ENCODE data around the gene WIPF1.
A peak's percentile ranks its signal among the peaks of the same experiment; 100 is the strongest.

WIPF1 gene

GRCh38 chr2:174597009-174597344 lies 627 bp downstream of the WIPF1 start:
- no peak for DNase-seq (ENCODE audit: low read depth in 2 of 2)

DNA sequence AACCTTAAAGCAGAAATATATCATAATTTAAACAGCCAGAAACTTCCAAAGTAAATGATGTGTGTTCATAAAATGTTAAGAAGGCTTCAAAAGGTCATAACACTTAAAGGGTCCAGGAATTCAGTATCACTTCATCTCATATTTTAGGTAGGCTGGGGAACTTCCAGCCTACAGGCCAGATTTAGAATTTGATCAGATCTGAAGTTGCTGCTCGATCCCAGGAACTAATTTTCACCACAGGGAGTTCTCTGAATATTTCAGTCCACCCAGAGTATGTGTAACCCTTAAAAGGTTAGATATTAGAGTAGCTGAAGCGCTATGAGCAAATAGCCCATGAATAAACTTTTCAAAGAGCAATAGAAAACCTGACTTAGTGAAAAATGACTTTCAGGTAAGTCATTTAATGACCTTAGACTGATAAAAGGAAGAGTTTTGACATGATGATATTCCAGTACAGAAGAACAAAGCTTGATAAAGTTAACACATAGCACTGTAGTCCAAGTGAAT lies 1.7 kb downstream of the WIPF1 start:
- no peak for DNase-seq (ENCODE audit: low read depth in 2 of 2)

GRCh38 chr2:174595116-174595809 lies 2.3 kb downstream of the WIPF1 start:
- no peak for DNase-seq (ENCODE audit: low read depth in 2 of 2)

DNA sequence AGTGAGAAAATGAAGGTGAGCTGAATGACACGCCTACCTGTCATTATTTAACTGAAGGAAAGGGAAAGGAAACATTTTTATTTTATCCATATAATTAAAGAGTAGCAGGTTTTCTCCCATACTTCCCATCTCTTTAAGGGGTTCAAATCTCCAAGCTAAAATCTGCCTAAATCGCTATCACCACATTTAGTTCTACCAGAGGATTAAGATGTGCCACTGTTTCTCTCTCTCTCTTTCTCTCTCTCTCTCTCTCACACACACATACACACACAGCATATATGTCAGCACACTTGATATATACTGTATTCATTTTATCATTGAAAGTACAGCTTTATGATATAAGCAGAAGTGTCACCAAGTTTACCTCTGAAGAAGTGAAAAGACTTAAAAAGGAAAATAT lies 3.1 kb downstream of the WIPF1 start:
- DNase-seq (ENCODE audit: low read depth in 2 of 2) = no peak

DNA sequence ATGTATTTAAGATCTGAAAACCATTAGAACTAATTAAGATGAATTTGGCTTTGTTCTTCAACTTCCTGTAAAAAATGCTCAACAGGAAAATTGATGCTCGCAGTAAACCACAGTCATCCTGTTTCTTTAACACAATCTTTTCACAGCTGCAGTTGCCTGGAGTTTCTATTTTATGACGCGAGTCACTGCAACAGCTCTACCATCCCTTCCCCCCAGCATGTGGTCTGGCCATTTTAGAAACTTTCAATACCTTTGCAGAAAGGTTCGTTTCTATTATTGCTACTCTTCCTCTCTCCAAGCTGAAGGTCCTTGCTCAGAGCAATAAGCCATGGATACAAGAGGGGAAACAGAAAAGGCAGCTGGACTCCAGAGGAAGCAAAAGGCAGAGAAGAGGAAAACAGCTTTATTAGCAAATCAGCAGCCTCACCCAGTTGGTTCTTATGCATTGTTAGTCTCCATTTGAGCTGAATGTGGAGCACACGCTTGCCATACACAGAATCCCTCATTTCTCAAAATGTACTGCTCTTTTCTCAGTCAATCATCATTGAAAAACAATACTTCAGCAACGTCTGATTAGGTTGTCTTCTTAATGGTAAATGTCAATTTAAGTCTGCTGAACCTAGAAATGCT lies 3.9 kb downstream of the WIPF1 start:
- peak in 1 of 2 donors; percentile 38 for DNase-seq (ENCODE audit: low read depth in 2 of 2)

- no peak for DNase-seq (ENCODE audit: low read depth in 2 of 2)
These were observed 4.6 kb downstream of the WIPF1 start for GRCh38 chr2:174593041-174593440.

DNA sequence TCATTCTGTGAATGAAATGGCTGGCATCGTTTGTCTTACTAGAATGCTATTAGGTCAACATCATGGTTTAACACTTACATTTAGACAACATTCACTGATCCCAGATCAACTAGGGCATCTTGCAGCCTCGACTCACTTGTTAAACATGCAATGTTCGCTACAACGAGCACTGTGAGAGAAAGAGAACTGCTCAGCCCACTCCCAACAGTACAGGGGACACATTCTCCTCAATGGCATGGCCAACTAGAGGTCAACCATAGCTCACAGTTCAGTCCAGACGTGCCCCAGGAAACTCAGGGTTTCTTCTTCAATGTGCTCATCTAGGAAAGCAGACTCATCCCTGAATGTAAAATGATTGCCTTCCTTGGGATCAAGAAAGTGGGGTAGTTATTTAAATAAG lies 5.9 kb downstream of the WIPF1 start:
- no peak for DNase-seq (ENCODE audit: low read depth in 2 of 2)

GRCh38 chr2:174590928-174591648 lies 6.5 kb downstream of the WIPF1 start:
- no peak for DNase-seq (ENCODE audit: low read depth in 2 of 2)

DNA sequence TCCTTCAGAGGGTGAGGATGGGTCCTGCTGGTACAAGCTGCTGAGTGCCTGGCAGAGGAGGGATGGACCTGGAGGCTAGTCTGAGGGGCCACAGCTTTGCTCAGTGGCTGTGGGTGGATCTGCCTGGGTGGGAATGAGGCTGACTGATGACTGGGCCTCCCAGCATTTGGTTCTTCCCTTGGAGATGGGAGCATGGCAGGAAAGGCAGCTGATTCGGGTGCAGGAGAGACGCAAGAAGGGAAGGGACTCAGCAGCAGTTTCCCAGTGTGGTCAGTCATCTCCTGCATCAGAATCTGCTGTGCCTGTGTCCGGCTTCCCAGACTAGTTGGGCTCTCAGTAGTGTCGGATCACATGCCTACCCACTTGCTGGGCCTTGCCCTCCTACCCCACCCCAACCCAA lies 7.3 kb downstream of the WIPF1 start:
- no peak for DNase-seq (ENCODE audit: low read depth in 2 of 2)

DNA sequence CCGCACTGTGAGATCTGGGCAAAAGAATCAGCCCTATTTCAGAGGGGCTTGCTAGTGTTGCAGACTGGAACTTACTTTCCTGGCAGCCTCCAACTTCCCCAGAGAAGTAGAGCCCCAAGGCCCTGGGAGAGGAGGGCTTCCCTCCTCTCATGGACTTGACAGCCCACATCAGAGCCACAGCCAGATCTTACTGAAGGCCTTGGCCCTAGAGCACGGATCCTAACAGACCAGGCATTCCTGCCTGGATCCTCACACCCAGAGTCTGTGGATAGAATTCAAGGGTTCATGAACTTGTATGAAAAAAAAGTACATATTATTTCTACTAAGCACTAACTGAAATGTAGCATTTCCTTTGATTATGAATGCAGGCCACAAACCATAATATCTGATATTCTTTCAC lies 8.3 kb downstream of the WIPF1 start:
- DNase-seq (ENCODE audit: low read depth in 2 of 2) = no peak

DNA sequence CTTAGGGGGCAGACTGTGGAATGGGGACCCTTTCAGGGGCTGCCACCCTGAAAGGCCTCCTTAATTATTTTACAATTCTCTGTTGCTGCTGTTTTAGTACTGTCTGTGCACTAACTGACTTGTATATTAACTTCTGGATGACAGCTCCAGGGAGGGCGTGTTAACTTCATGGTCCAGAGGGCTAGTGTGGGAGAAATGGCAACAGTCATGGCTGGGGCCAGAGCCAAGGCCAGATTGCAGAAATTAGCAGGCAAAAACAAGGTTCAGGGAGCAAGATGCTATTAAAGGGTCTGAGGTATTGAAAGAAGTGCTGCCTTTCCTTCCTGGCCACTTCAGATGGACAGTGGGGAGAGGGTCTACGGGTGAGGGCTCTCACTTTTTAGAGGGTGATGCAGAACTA lies 9.1 kb downstream of the WIPF1 start:
- no peak for DNase-seq (ENCODE audit: low read depth in 2 of 2)

- no peak for DNase-seq (ENCODE audit: low read depth in 2 of 2)
These were observed 10.0 kb downstream of the WIPF1 start for GRCh38 chr2:174587579-174587978.

DNA sequence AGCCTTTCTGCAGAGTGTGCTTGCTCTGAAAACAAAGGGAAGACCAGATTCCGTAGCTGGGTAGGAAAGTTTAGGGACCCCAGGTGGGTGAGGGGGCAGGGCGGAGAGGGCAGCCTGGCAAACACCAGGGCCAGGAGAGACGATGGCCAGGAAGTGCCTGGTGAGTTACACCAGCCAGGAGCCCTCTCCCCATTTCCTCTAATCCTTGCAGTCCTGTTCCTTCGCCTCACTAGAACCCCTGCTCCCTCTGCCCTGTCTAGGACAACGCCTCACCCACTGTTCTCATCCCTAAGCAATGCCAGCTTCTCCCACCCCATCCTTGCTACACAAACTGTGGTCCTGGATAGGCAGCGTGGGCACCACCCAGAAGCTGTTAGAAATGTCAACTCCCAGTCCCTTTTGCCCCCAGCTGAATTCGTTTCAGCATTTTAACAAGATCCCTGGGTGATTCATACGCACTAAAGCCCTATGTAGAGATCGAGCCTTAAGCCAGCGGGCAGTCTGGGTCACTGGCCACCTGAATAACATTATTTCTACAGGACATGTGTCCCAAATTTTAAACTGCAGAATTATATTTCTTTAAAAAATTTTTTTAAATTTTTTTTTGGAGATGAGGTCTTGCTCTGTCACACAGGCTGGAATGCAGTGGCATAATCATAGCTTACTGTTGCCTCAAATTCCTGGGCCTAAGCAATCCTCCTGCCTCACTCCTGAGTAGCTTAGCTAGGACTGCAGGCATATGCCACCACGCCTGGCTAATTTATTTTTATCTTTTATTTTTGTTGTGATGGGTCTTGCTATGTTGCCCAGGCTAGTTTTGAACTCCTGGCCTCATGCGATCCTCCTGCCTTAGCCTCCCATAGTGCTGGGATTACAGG lies 10.9 kb downstream of the WIPF1 start:
- no peak for DNase-seq (ENCODE audit: low read depth in 2 of 2)

DNA sequence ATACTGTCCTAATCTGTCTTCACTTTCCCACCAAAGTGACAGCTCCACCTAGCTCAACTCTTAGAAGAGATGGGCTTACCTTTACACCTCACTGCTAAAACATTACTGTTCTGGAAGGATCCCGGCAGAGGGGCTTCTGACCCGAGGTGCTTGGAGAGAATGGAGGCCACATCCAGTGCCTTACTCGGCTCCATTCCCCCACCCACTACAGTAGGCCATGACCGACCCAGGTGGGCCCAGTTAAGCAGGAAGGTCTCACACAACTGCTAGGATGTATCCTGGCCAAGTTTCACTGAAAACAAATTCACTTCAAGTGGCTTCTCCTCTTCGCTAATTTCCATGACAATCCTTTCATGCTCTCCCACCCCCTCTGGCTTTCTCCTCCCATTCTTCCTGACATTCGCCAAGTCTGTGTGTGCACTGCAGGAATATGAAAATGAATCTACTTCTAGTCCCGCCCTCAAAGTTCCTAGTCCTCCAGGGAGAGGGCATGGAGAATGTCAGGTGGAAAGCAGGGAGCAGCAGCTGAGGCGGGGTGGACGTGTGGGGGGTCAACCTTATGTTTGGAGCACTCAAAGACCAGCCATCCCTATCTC lies 11.8 kb downstream of the WIPF1 start:
- DNase-seq (ENCODE audit: low read depth in 2 of 2) = no peak

DNA sequence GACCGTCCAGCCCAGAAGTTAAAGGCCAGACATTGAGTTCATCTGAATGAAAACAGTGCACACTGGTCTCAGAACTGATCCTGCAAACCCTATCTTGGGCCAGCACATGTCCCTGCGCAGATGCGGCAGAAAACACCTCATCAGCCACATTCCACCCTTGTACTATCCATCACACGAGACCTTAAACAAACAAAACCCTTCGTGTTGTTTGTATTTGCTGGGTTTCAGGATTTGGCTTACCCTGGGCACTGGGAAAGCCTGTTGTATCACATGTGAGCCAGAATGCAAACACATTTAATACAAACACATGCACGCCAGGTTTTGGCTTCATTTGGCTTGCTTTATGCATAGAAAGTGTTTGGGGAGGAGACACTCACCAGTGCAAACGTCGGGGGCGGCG lies 12.5 kb downstream of the WIPF1 start:
- no peak for DNase-seq (ENCODE audit: low read depth in 2 of 2)

DNA sequence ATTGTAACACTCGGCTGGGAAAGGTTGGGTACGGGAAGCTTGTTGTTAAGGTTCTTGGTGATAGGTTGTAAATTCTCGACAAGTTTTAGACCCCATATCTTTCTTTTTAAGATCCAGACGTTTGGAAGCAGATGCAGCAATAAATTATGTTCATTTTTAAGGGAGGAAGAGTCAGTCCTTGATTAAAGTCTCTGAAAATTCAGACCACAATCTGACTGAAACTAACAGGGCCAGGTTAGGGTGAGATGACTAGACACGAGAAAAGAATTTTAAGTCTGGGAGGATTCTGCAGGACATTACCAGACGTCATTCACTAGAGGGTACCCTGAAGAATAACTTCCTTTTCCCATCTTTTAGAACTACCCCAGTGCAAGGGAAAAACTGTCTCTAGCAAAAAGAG lies 16.1 kb downstream of the WIPF1 start:
- DNase-seq (ENCODE audit: low read depth in 2 of 2) = no peak

DNA sequence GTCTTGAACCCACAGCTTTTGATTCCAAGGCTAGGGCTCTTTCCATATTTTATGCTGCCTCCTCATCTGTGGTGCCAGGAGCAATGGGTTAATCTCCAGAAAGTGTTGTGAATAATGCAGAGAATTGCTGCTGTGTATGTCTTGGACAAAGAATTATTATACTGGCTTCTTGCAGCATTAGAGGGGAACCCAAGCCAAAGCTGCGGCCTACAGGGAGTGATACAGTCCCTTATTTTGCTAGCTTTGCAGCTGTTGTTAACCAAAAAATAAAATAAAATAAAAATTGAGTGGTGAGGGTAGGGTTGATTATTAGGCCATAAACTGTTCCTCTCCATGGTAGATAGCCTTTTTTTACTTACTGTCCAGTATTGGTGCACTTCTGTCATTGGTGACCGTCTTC lies 16.7 kb downstream of the WIPF1 start:
- DNase-seq (ENCODE audit: low read depth in 2 of 2) = no peak

GRCh38 chr2:174577967-174578589 lies 19.5 kb downstream of the WIPF1 start:
- peak in 1 of 2 donors; percentile 42 for DNase-seq (ENCODE audit: low read depth in 2 of 2)

DNA sequence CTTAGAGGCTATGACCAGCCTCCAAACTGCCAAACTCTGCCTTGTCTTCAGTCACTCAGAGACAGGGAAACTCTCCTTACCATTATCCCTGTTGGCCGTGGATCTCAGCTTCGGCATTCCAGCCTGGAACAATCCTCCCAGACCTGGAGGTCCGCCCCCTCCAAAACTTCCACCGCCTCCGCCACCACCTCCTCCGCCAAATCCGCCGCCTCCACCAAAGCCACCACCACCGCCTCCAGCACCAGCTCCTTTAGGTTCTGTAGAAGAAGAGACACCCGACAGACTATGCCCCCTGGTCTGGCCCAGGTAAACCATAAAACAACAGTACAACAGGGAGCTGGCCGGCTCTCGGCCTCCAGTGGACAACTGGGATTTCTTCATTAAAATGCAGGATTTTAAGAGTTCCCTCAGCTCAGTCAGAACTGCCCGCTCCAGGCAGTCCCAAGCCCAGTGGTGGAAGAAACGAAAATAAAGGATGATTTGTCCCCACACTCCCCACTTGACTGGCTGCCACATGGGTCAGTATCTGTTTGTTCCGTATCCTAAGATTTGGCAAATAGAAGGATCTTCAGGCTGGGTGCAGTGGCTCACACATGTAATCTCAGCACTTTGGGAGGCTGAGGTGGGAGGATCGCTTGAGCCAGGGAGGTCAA lies 22.4 kb downstream of the WIPF1 start:
- DNase-seq (ENCODE audit: low read depth in 2 of 2) = no peak

DNA sequence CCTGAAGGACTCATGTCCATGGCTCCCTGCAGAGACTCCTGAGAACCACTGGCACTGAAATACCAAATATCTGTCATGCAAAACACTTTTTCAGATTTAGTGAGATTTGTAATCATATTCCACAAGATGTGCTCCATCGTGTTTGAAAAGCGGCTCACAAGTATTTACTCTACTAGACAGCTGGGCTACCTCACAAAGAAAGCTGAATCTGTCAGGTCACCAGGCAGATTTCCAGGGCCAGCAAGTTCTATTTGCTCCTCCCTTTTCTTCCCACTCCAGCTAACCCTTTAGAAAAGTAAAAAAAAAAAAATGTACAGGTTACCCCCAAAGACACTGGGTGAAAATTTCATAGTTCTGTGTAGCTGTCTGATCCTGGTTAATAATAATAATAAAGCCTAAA lies 22.9 kb downstream of the WIPF1 start:
- DNase-seq (ENCODE audit: low read depth in 2 of 2) = no peak

DNA sequence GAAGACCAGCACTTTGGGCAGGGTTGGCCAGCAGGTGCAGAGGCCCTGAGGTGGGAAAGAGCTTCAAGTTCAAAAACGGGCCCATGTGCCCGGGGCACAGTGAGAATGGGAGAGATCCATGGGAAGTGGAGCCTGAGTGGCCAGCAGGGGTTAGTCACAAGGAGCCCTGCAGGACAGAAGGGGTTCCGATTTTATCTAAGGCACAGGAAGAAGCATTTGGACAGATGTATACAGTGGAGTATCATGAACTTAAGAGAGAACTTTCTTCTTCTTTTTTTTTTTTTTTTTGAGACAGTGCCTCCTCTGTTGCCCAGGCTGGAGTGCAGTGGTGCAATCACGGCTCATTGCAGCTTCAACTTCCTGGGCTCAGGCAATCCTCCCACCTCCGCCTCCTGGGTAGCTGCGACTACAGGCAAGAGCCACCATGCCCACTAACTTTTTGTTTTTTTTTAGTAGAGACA lies 24.0 kb downstream of the WIPF1 start:
- DNase-seq (ENCODE audit: low read depth in 2 of 2) = no peak
